ENCODE results near the gene LRCH4.

LRCH4 gene

DNA sequence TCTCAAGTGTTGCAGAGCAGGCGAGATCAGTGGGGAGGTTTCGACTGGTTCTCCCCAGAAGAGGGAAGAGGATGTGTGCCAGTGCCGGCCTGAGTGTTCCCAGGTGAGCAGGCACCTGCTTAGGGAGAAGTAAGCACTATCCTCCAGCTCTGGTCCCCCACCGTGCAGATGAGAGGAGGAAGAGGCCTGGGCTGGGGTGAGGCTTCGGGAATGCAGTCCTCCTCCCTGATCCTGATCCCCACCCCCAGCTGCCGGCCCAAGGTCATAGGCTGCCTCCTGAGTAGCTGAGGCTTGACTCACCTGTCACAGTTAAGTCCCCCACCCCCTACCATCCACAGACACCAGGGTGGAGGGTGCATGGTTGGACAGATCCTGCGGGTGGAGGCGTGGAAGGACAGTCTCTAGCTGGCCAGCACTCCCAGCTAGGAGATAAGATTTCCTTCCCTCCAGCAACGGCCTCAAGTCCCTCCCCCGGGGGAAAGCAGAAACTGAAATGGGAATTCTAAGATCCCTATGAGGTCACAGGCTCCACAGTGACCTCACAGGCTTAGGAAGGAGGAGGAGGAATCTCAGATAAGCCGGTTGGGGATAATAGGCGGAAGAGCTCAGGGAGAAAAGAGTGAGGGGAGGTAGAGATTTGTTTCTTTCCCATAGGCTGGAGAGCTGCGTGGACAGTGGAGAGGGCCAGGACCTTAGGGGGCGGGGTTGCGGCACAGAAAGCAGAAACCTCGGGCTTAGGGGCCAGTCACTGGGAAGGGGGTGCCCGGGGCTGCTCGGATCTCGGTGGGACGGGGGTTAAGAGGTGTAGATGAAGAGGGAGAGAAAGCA, 1.0 kb downstream of the LRCH4 start:
- TF ChIP-seq, protein P1, sequence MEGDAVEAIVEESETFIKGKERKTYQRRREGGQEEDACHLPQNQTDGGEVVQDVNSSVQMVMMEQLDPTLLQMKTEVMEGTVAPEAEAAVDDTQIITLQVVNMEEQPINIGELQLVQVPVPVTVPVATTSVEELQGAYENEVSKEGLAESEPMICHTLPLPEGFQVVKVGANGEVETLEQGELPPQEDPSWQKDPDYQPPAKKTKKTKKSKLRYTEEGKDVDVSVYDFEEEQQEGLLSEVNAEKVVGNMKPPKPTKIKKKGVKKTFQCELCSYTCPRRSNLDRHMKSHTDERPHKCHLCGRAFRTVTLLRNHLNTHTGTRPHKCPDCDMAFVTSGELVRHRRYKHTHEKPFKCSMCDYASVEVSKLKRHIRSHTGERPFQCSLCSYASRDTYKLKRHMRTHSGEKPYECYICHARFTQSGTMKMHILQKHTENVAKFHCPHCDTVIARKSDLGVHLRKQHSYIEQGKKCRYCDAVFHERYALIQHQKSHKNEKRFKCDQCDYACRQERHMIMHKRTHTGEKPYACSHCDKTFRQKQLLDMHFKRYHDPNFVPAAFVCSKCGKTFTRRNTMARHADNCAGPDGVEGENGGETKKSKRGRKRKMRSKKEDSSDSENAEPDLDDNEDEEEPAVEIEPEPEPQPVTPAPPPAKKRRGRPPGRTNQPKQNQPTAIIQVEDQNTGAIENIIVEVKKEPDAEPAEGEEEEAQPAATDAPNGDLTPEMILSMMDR (conservative IDR thresholded peaks at IDR 0.05), result no peak
- no peak for TF ChIP-seq ZFX (IDR thresholded peaks at IDR 0.05)
- H3K27ac ChIP-seq, result peak overlapping the region; percentile 97

DNA sequence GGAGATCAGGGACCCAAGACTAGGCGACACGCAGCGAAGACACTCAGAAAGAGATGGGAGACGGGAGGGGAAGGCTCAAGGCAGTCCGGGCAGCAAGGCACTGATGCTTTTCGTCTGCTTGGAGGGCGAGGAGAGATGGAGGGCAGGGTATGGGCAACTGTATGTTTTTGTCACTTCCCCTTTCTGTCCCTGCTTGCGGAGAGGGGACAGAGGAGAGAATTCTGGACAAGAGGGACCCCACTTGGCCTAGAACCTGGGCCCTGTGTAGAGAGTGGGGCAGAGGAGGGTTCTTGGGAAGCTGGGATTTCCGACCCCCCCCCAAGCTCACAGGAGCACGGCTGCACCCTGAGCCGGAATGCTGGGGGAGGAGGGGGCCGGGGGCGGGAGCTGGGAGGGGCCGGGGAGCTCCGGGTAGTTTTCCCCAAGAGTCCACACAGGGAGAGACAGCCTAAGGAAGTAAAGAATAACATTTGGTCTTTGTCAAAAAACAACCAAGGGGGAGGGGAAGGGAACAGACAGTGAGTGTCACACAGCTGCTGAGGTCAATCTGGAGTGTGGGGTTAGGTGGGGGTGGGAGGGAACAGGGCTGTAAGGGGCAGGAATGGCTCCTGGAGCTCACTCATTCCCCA, 1.8 kb downstream of the LRCH4 start:
- H3K27ac ChIP-seq, result peak overlapping the region; percentile 97
- TF ChIP-seq, protein P1 (conservative IDR thresholded peaks at IDR 0.05), result no peak
- TF ChIP-seq ZFX (IDR thresholded peaks at IDR 0.05), result no peak

DNA sequence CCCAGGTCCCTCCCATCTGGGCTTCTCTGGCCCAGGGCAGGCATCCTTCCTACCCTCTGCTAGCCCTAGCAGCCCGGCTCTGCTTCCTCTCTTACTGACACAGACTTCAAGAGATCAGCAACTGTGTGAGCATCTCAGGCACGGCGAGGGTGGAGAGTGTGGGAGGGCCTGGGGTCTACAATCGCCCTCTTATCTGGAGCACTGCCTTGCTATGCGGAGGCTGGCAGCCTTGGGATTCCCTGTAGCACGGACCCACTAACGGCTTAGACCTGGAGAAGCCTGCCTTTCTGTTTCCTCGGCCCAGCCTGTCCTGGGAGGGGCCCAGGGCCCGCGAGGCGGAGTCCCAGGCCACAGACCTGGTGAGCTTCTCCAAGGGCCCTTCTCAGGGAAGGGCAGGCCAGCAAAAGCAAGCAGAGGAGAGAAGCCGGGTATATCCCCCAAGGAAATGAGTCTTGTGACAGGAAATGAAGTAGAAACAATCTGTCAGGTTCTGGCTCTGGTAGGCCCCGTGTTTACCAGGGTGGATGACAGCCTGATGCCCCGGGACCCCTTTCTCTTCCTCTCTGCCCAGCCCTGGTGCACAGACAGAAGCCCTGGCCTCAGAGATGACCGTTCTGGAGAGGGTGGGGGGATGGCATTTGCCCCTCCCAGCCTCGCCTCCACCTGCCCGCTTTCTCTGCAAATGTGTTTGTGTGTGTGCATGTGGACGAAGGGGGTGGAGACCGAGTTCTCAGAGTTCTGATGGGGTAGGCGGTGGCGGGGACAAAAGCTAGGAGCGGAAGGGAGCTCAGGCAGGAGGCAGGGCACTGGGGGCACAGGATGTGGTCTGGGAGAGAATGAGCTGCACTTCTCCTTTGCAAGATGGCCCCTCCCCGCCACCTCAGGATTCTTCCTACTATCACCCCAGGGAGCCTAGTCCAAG, 2.5 kb downstream of the LRCH4 start:
- TF ChIP-seq, protein P1 (conservative IDR thresholded peaks at IDR 0.05), result no peak
- TF ChIP-seq ZFX (IDR thresholded peaks at IDR 0.05), result no peak
- H3K27ac ChIP-seq, result peak overlapping the region; percentile 97

DNA sequence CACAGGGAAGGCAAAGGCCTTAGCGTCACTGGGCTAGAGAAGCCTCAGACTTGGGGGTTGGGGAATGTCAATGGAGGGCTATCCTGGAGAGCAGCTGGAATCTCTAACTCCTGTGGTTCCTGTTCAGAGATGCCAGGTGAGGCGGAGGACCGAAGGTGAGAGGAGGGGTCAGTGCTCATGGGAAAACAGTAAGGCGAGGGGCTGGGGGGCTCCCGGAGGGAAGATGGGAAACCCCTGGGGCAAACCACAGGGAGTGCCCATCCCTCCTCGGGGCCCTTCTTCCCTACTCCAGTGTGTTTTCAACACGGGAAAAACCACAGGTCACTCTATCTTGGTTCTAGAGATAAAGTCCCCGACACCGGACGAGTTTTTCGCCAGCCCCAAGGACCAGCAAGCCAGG, 3.3 kb downstream of the LRCH4 start:
- TF ChIP-seq ZFX (IDR thresholded peaks at IDR 0.05), result no peak
- TF ChIP-seq, protein P1 (conservative IDR thresholded peaks at IDR 0.05), result no peak
- H3K27ac ChIP-seq, result peak overlapping the region; percentile 97

DNA sequence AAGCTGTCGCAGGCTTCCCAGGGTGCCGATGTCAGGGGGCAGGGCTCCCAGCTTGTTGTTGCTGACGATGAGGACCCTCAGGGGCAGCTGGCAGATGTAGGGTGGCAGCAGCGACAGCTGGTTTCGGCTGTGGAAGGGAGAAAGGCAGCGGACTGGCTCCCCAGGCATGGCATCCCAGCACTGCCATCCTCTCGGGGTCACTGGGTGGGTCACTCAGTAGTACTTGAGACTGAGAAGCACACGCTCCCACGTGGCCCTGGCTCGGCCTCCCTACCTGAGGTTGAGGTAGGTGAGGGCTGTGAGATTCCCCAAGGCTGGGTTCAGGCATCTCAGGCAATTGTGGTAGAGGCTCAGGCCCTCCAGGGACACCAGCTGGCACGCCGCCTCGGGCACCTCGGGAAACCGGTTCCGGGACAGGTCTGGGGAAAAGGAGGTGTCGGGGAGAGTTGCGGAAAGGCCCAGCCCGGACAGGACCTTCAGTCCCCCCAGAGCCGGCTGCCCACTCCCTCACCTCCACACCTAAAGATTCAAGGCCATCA, 3.8 kb downstream of the LRCH4 start:
- TF ChIP-seq, protein P1 (conservative IDR thresholded peaks at IDR 0.05), result no peak
- TF ChIP-seq ZFX (IDR thresholded peaks at IDR 0.05), result peak; percentile 30; the same call in 1 of the 2 replicates
- peak overlapping the region; percentile 97 for H3K27ac ChIP-seq

DNA sequence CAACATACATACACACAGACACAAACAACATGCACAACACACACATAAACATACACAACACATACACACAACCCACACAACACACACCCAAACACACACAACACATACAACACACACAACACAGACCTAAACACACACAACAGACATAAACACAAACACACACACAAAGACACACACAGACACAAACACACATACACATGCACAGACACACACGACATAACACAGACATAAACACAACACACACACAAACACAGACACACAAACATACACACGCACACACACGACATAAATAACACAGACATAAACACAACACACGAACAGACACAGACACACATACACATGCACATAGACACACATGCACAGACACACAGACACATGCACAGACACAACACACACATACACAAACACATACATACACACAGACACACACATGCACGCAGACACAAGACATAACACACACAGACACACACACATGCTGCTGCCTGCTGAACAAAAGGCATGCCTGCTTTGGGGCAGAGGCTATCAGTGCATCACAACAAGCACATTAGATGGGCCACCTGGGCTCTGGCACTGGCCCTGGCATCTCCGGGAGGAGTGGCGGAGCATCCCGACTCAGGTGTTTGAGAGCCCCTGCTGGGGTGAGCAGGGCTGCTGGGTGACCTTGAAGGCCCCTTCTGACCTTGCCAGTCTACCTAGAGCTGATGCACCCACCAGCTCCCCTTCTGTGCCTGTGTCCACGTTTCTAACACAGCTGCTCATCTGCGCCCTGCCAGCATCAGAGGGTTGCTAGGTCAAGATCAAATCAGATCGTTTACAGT, 5.3 kb downstream of the LRCH4 start:
- TF ChIP-seq, protein P1 (conservative IDR thresholded peaks at IDR 0.05), result no peak
- no peak for TF ChIP-seq ZFX (IDR thresholded peaks at IDR 0.05)
- no peak overlapping the region for H3K27ac ChIP-seq

Measured in C4-2B (cell line).